A549 (cell line): ENCODE results near the gene CHTOP.

Experiments
- BHLHE40 ChIP-seq: IDR thresholded peaks from 2 replicates; pipeline ENCODE4 v1.6.1; 2012; ENCODE audit warnings: low read depth, low read length, inconsistent platforms
- FOSL2 ChIP-seq, 2 experiments: fragments of 450-650 bp in 1 of 2; fragments of >200 bp in 1 of 2; sonication (Bioruptor Twin) in 1 of 2; formaldehyde crosslinking; IDR thresholded peaks; 2 replicates each; pipeline versions ENCODE4 v1.5.0 to v1.6.1; 2016 to 2020; ENCODE audit warnings: mild to moderate bottlenecking in 1 of 2, moderate library complexity in 1 of 2
- JUN ChIP-seq, 2 experiments: fragments of >200 bp; sonication (Bioruptor Twin); formaldehyde crosslinking; IDR thresholded peaks; 2 replicates in 1 of 2; 3 replicates in 1 of 2; pipeline ENCODE4 v1.6.1; 2016 to 2017
- RFX5 ChIP-seq: fragments of 450-650 bp; IDR thresholded peaks from 2 replicates; pipeline ENCODE4 v1.7.1; 2014; ENCODE audit warnings: antibody characterized with exemption, mild to moderate bottlenecking, moderate library complexity
- SMC3 ChIP-seq: fragments of >200 bp; sonication (Bioruptor Twin); formaldehyde crosslinking; IDR thresholded peaks from 3 replicates; pipeline ENCODE4 v1.6.1; 2018; ENCODE audit warnings: inconsistent platforms
- SREBF2 ChIP-seq: fragments of 450-650 bp; IDR thresholded peaks from 2 replicates; pipeline ENCODE4 v1.6.1; 2014; ENCODE audit warnings: mild to moderate bottlenecking, moderate library complexity
- TF ChIP-seq, protein P1 (sequence below): fragments of >200 bp; sonication (Bioruptor Twin); formaldehyde crosslinking; IDR thresholded peaks from 3 replicates; pipeline ENCODE4 v1.5.1; 2016
- TF ChIP-seq, protein P2 (sequence below): IDR thresholded peaks from 2 replicates; pipeline ENCODE4 v1.6.1; 2012

DNA sequence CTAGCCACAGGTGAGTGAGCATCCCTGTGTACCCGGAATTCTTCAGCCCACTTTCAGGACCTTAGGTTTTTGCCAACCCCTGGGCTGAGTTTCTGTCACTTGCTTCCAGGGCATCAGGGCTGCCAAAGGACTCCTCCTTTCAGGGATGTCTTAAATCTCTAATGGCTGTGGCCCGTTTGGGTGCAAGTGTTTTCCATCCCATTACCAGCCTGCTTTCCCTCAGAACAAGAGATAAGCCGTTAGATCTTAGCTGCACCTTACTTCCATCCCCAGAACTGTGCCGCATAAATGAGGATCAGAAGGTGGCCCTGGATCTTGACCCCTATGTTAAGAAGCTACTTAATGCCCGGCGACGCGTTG, 25.3 kb downstream of the CHTOP start:
- TF ChIP-seq JUN (IDR thresholded peaks at IDR 0.05) = no peak
- no peak for TF ChIP-seq BHLHE40
- TF ChIP-seq, protein P1, sequence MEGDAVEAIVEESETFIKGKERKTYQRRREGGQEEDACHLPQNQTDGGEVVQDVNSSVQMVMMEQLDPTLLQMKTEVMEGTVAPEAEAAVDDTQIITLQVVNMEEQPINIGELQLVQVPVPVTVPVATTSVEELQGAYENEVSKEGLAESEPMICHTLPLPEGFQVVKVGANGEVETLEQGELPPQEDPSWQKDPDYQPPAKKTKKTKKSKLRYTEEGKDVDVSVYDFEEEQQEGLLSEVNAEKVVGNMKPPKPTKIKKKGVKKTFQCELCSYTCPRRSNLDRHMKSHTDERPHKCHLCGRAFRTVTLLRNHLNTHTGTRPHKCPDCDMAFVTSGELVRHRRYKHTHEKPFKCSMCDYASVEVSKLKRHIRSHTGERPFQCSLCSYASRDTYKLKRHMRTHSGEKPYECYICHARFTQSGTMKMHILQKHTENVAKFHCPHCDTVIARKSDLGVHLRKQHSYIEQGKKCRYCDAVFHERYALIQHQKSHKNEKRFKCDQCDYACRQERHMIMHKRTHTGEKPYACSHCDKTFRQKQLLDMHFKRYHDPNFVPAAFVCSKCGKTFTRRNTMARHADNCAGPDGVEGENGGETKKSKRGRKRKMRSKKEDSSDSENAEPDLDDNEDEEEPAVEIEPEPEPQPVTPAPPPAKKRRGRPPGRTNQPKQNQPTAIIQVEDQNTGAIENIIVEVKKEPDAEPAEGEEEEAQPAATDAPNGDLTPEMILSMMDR = no peak
- no peak for TF ChIP-seq RFX5
- TF ChIP-seq FOSL2 (IDR thresholded peaks at IDR 0.05) = no peak
- no peak for TF ChIP-seq FOSL2 (CRISPR knock-in tag; IDR thresholded peaks at IDR 0.05)
- TF ChIP-seq, protein P2, sequence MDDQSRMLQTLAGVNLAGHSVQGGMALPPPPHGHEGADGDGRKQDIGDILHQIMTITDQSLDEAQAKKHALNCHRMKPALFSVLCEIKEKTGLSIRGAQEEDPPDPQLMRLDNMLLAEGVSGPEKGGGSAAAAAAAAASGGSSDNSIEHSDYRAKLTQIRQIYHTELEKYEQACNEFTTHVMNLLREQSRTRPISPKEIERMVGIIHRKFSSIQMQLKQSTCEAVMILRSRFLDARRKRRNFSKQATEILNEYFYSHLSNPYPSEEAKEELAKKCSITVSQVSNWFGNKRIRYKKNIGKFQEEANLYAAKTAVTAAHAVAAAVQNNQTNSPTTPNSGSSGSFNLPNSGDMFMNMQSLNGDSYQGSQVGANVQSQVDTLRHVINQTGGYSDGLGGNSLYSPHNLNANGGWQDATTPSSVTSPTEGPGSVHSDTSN = no peak
- no peak for TF ChIP-seq SMC3
- TF ChIP-seq SREBF2 = no peak
